Upper lobe of left lung (tissue), 6 donors: ENCODE results near the gene KRTAP5-1. TPM values are rescaled to one million over a fixed set of nuclear protein-coding genes. Genes with fewer than 3 reads are reported as not detected.

Experiments
- ATAC-seq, 2 donors: fragments of 200-7000 bp; cut with Tn5 transposase; one replicate each; pipeline ENCODE4 v1.9.1; 2022; ENCODE audit warnings: mild to moderate bottlenecking in 2 of 2, moderate library complexity in 2 of 2; ENCODE audit not compliant: low FRiP score in 2 of 2
- DNase-seq, 2 donors: peaks; one replicate each; pipeline ENCODE4 v3.0.0-alpha.2; 2019 to 2020
- H3K27ac ChIP-seq, 4 donors: fragments of 200-600 bp; sonication (generic); one replicate each; pipeline ENCODE4 v1.5.1; 2016 to 2019
- H3K27me3 ChIP-seq, 4 donors: fragments of 200-600 bp; sonication (generic); one replicate each; pipeline ENCODE4 v1.5.1; 2017 to 2019
- H3K36me3 ChIP-seq, 4 donors: fragments of 200-600 bp; sonication (generic); one replicate each; pipeline ENCODE4 v1.5.1; 2016 to 2019
- H3K4me1 ChIP-seq, 4 donors: fragments of 200-600 bp; sonication (generic); one replicate each; pipeline ENCODE4 v1.5.1; 2018 to 2019
- H3K4me3 ChIP-seq, 4 donors: fragments of 200-600 bp; sonication (generic); one replicate each; pipeline ENCODE4 v1.5.1; 2017 to 2019; ENCODE audit warnings: mild to moderate bottlenecking in 2 of 4, moderate library complexity in 1 of 4
- H3K9me3 ChIP-seq, 4 donors: fragments of 200-600 bp; sonication (generic); one replicate each; pipeline ENCODE4 v1.5.1; 2018 to 2019
- CTCF ChIP-seq, 6 experiments: fragments of 450-650 bp in 4 of 6; fragments of 200-600 bp in 2 of 6; sonication (generic) in 2 of 6; IDR thresholded peaks; one replicate each; pipeline ENCODE4 v1.5.1; 2016 to 2019; ENCODE audit warnings: antibody characterized with exemption in 6 of 6
- EP300 ChIP-seq, 4 donors: sonication (generic); formaldehyde crosslinking; IDR thresholded peaks; one replicate each; pipeline ENCODE4 v1.5.1; 2017; ENCODE audit warnings: antibody characterized with exemption in 4 of 4, control low read depth in 2 of 4
- POLR2A ChIP-seq, 4 donors: fragments of 450-650 bp; IDR thresholded peaks; one replicate each; pipeline ENCODE4 v1.5.1; 2016 to 2017; ENCODE audit warnings: antibody characterized with exemption in 4 of 4, mild to moderate bottlenecking in 2 of 4
- POLR2AphosphoS5 ChIP-seq, 2 donors: sonication (generic); formaldehyde crosslinking; IDR thresholded peaks; one replicate each; pipeline ENCODE4 v1.5.1; 2017; ENCODE audit warnings: antibody characterized with exemption in 2 of 2
- WGBS, 2 donors: methylation state at CpG; one replicate each; pipeline ENCODE4 v1.1.5; 2017 to 2018; 5-methylcytosine and 5-hydroxymethylcytosine counted together
- total RNA-seq, 6 donors: library from RNA; depleted of rRNA in 4 of 6; stranded (reverse); fragments of >200 nt in 4 of 6; gene quantifications; one replicate each; pipeline versions ENCODE4 v1.1.0 to v1.2.1, GENCODE V29; 2016 to 2021
- donor health status: DM: no; HTN: no; CAD: no; lungs with moderate emphysema.
- donor health status: DM: no; HTN: yes; CAD: no; lungs with severe emphysema.

KRTAP5-1 gene
- total RNA-seq, 6 donors from 2014 or later, result not detected

GRCh38 chr11:1557904-1558774 is 26.9 kb downstream of the KRTAP5-1 start:
- 43 to 49% methylated on average over 29 of the region's 29 CpGs for WGBS, 2 donors
- peaks cover 23 to 39% (median 33%) of the 10 kb centered on the region in 4 donors for H3K4me1 ChIP-seq
- no peaks in the 10 kb centered on the region for H3K27me3 ChIP-seq
- peaks cover 0 to 38% (median 13%) of the 10 kb centered on the region in 4 donors for H3K36me3 ChIP-seq
- TF ChIP-seq EP300 (IDR thresholded peaks at IDR 0.05), result no peak
- no peak for TF ChIP-seq POLR2AphosphoS5 (IDR thresholded peaks at IDR 0.05)
- TF ChIP-seq POLR2A (IDR thresholded peaks at IDR 0.05), result no peak
- TF ChIP-seq CTCF (IDR thresholded peaks at IDR 0.05), result no peak
- peak overlapping the region in 3 of 4 donors; percentile 11 to 33 (median 23) for H3K4me3 ChIP-seq
- H3K9me3 ChIP-seq, result no peaks in the 10 kb centered on the region
- peak overlapping the region; percentile 85 to 88 (median 86) for H3K27ac ChIP-seq
- peak; percentile 52 to 87 for DNase-seq
- peak in 1 of 2 donors; percentile 44 for ATAC-seq

- peak in 1 of 2 donors; percentile 83 for DNase-seq
These were observed 27.8 kb downstream of the KRTAP5-1 start for GRCh38 chr11:1557051-1557884.

GRCh38 chr11:1556278-1556902 is 28.7 kb downstream of the KRTAP5-1 start:
- DNase-seq (peak in 1 of 2 donors; percentile 83), ATAC-seq (no peak)
- Histone ChIP-seq H3K27ac (no peak overlapping the region), H3K9me3 (no peaks in the 10 kb centered on the region), H3K4me3 (no peak overlapping the region), H3K4me1 (peaks cover 23 to 39% (median 33%) of the 10 kb centered on the region in 4 donors), H3K27me3 (no peaks in the 10 kb centered on the region), H3K36me3 (peaks cover 0 to 20% (median 10%) of the 10 kb centered on the region in 4 donors)
- TF ChIP-seq POLR2A (IDR thresholded peaks at IDR 0.05) (no peak), CTCF (IDR thresholded peaks at IDR 0.05) (no peak), POLR2AphosphoS5 (IDR thresholded peaks at IDR 0.05) (no peak), EP300 (IDR thresholded peaks at IDR 0.05) (no peak)
- 62 to 83% methylated on average over 26 to 63 of the region's 63 CpGs for WGBS, 2 donors

More at GRCh38 chr11:1557051-1557884, 27.8 kb downstream of the KRTAP5-1 start:
- 90 to 97% methylated on average over 28 to 39 of the region's 74 CpGs for WGBS, 2 donors
- Histone ChIP-seq H3K27ac (peak overlapping the region; percentile 85 to 88 (median 86)), H3K27me3 (no peaks in the 10 kb centered on the region), H3K4me3 (no peak overlapping the region), H3K4me1 (peaks cover 23 to 39% (median 33%) of the 10 kb centered on the region in 4 donors), H3K9me3 (no peaks in the 10 kb centered on the region), H3K36me3 (peaks cover 0 to 29% (median 10%) of the 10 kb centered on the region in 4 donors)
- TF ChIP-seq CTCF (IDR thresholded peaks at IDR 0.05) (no peak), POLR2AphosphoS5 (IDR thresholded peaks at IDR 0.05) (no peak), EP300 (IDR thresholded peaks at IDR 0.05) (no peak), POLR2A (IDR thresholded peaks at IDR 0.05) (no peak)
- ATAC-seq, result no peak

- no peaks in the 10 kb centered on the region for H3K27me3 ChIP-seq
- WGBS, 2 donors, result 78 to 83% methylated on average over 8 to 9 of the region's 9 CpGs
- ATAC-seq, result no peak
These were observed 29.4 kb downstream of the KRTAP5-1 start for GRCh38 chr11:1555713-1556153.

More at GRCh38 chr11:1555713-1556153, 29.4 kb downstream of the KRTAP5-1 start:
- H3K36me3 ChIP-seq, result peaks cover 0 to 17% (median 7%) of the 10 kb centered on the region in 4 donors
- H3K4me3 ChIP-seq, result no peak overlapping the region
- H3K4me1 ChIP-seq, result peaks cover 23 to 39% (median 33%) of the 10 kb centered on the region in 4 donors
- DNase-seq, result peak in 1 of 2 donors; percentile 60
- H3K27ac ChIP-seq, result no peak overlapping the region
- TF ChIP-seq POLR2AphosphoS5 (IDR thresholded peaks at IDR 0.05) (no peak), CTCF (IDR thresholded peaks at IDR 0.05) (no peak), EP300 (IDR thresholded peaks at IDR 0.05) (no peak), POLR2A (IDR thresholded peaks at IDR 0.05) (no peak)
- H3K9me3 ChIP-seq, result no peaks in the 10 kb centered on the region
